ENCODE data around the gene ADAD2. TPM values are rescaled to one million over a fixed set of nuclear protein-coding genes. Genes with fewer than 3 reads are reported as not detected.

The ADAD2 gene
- total and polyA plus RNA-seq, 9 of the 15 experiments (the other 6 are each of a cell fraction or from before 2014, with no cell fraction given): 0.07 TPM; not detected in 8

DNA sequence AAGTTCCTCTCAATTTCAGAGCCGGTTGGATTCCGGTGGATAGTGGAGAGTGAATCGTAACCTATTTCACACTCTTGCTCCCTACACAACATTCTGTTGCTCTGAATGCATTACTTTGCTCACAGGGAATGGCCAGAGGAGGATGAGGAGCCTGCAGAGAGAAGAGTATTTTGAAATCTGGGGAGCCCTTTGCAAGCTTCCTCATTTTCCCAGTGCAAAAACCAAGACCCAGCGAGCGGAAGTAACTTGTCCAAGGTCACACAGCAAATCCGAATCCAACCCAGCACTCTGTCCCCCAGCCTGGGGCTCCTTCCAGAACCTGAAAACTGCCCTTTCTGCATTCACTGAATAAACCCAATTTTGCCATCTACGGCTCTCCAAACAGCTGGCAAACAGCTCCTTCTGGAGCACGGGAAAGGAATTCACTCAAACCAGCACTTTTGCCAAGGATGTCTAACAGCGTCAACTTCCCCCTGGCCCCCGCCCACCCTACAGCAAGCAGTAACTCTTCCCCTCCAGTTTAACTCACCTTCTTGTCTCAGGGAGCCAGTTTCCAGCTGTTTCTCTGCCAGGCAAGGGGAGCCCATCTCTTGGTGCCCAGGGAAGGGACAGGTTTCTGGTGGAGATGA lies 48.3 kb downstream of the ADAD2 start:
- Histone ChIP-seq H3K79me2 (ENCODE audit: control insufficient read depth, insufficient read depth, low read length) (no peaks in the 10 kb centered on the region), H2AFZ (ENCODE audit: low read depth, low read length) (no peak overlapping the region), H3K4me2 (ENCODE audit: insufficient read depth, low read length) (no peak overlapping the region), H3K27ac (ENCODE audit: extremely low read depth, low read depth, low read length) (no peak overlapping the region), H3K27me3 (ENCODE audit: control insufficient read depth in 2 of 2, insufficient read depth in 2 of 2, low read length in 2 of 2) (peaks cover 57 to 61% of the 10 kb centered on the region in 2 experiments), H3K4me1 (replicated peaks in 1 of 2; ENCODE audit: control insufficient read depth in 2 of 2, insufficient read depth in 2 of 2, low read length in 2 of 2) (peaks cover 0 to 7% of the 10 kb centered on the region in 2 experiments; a peak in 1 of 5 replicates), H3K9me1 (ENCODE audit: control insufficient read depth, insufficient read depth, low read length) (no peaks in the 10 kb centered on the region), H3K9me3 (replicated peaks; ENCODE audit: control insufficient read depth, insufficient read depth, low read depth, low read length) (no peaks in the 10 kb centered on the region), H4K20me1 (replicated peaks; ENCODE audit: control insufficient read depth, insufficient read depth, low read length) (peaks cover 13% of the 10 kb centered on the region; the same call in 1 of the 2 replicates), H3K36me3 (ENCODE audit: control insufficient read depth, insufficient read depth, low read length) (no peaks in the 10 kb centered on the region), H3K9ac (ENCODE audit: insufficient read depth in 1 of 2, low read depth in 2 of 2, low read length in 2 of 2) (no peak overlapping the region), H3K4me3 (no peak overlapping the region)
- ChIA-PET CTCF (ENCODE audit: low intra/inter-chr PET ratio) (no interaction called here), POLR2A (interaction anchor here (0.7 to 1.2 kb wide), 2 partner anchors 13 to 18 kb away, joined by 3 to 4 read pairs; no protein-coding TSS in a partner anchor)
- in situ Hi-C loops (cut with MboI): no loop called here
- 1% methylated on average over 10 of the region's 10 CpGs for WGBS (ENCODE audit: insufficient coverage, low coverage, missing lambda C conversion rate)
- TF ChIP-seq, protein P1, sequence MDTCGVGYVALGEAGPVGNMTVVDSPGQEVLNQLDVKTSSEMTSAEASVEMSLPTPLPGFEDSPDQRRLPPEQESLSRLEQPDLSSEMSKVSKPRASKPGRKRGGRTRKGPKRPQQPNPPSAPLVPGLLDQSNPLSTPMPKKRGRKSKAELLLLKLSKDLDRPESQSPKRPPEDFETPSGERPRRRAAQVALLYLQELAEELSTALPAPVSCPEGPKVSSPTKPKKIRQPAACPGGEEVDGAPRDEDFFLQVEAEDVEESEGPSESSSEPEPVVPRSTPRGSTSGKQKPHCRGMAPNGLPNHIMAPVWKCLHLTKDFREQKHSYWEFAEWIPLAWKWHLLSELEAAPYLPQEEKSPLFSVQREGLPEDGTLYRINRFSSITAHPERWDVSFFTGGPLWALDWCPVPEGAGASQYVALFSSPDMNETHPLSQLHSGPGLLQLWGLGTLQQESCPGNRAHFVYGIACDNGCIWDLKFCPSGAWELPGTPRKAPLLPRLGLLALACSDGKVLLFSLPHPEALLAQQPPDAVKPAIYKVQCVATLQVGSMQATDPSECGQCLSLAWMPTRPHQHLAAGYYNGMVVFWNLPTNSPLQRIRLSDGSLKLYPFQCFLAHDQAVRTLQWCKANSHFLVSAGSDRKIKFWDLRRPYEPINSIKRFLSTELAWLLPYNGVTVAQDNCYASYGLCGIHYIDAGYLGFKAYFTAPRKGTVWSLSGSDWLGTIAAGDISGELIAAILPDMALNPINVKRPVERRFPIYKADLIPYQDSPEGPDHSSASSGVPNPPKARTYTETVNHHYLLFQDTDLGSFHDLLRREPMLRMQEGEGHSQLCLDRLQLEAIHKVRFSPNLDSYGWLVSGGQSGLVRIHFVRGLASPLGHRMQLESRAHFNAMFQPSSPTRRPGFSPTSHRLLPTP (IDR thresholded peaks at IDR 0.05; ENCODE audit: borderline replicate concordance, extremely low read depth, insufficient read length): no peak
- no peak for TF ChIP-seq STAT5A (IDR thresholded peaks at IDR 0.05; ENCODE audit: borderline replicate concordance, low read length)
- TF ChIP-seq, protein P2, sequence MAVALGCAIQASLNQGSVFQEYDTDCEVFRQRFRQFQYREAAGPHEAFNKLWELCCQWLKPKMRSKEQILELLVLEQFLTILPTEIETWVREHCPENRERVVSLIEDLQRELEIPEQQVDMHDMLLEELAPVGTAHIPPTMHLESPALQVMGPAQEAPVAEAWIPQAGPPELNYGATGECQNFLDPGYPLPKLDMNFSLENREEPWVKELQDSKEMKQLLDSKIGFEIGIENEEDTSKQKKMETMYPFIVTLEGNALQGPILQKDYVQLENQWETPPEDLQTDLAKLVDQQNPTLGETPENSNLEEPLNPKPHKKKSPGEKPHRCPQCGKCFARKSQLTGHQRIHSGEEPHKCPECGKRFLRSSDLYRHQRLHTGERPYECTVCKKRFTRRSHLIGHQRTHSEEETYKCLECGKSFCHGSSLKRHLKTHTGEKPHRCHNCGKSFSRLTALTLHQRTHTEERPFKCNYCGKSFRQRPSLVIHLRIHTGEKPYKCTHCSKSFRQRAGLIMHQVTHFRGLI (CRISPR knock-in tag; IDR thresholded peaks at IDR 0.05): no peak
- no peak for TF ChIP-seq RFX1 (IDR thresholded peaks at IDR 0.05)
- no peak for TF ChIP-seq MEF2A (IDR thresholded peaks at IDR 0.05; ENCODE audit: control insufficient read depth, low read depth, low read length)
- TF ChIP-seq ZFX (CRISPR knock-in tag; IDR thresholded peaks at IDR 0.05): no peak
- TF ChIP-seq ZNF583 (CRISPR knock-in tag; IDR thresholded peaks at IDR 0.05): no peak
- TF ChIP-seq ILK (tag; IDR thresholded peaks at IDR 0.05; ENCODE audit: borderline replicate concordance, low read depth): no peak
- no peak for TF ChIP-seq KLF16 (IDR thresholded peaks at IDR 0.05)
- no peak for TF ChIP-seq XRCC4 (IDR thresholded peaks at IDR 0.05; ENCODE audit: extremely low read depth, insufficient read depth, insufficient read length)
- TF ChIP-seq OTX1 (CRISPR knock-in tag; IDR thresholded peaks at IDR 0.05): no peak
- no peak for TF ChIP-seq ETS2 (tag; IDR thresholded peaks at IDR 0.05; ENCODE audit: borderline replicate concordance, poor library complexity, severe bottlenecking)
- TF ChIP-seq ZNF436 (CRISPR knock-in tag; IDR thresholded peaks at IDR 0.05): no peak
- no peak for TF ChIP-seq NCOA4 (IDR thresholded peaks at IDR 0.05; ENCODE audit: partially characterized antibody)
- intact Hi-C loops (cut with micrococcal nuclease): no loop called here
- no TSS peak for BruUV-seq (replicated peaks)
- no peak for FAIRE-seq
- DNase-seq (ENCODE audit: extremely low read depth in 1 of 4, low spot score in 3 of 4): no peak
- ATAC-seq: no peak

All from K562 (cell line).